Aorta (tissue), 5 donors: ENCODE results near the gene PRR5. TPM values are rescaled to one million over a fixed set of nuclear protein-coding genes. Genes with fewer than 3 reads are reported as not detected.
A peak's percentile ranks its signal among the peaks of the same experiment; 100 is the strongest.
"Not testable (repeated sequence)": the region's sequence is repeated elsewhere in the genome, so short reads cannot be mapped to it uniquely, and the experiment has no call there.

Experiments
- ATAC-seq: fragments of 200-7000 bp; cut with Tn5 transposase; one replicate; pipeline ENCODE4 v1.9.1; 2022; ENCODE audit warnings: moderate library complexity; ENCODE audit not compliant: low FRiP score
- DNase-seq, 2 donors: peaks; one replicate each; pipeline ENCODE4 v3.0.0-alpha.2; 2020
- H3K27ac ChIP-seq, 2 donors: one replicate each; pipeline ENCODE4 v1.5.1; 2013; ENCODE audit warnings: low read length in 2 of 2, mild to moderate bottlenecking in 2 of 2, moderate library complexity in 2 of 2, control low read depth in 1 of 2, inconsistent platforms in 1 of 2, low read depth in 1 of 2
- H3K27me3 ChIP-seq, 2 donors: one replicate each; pipeline ENCODE4 v1.6.1; 2013; ENCODE audit warnings: control low read depth in 1 of 2, low read length in 1 of 2, mild to moderate bottlenecking in 1 of 2, moderate library complexity in 1 of 2; ENCODE audit not compliant: insufficient read depth in 2 of 2, control insufficient read depth in 1 of 2
- H3K36me3 ChIP-seq, 2 donors: one replicate each; pipeline ENCODE4 v1.6.1; 2013; ENCODE audit warnings: control low read depth in 1 of 2, low read length in 1 of 2, mild to moderate bottlenecking in 1 of 2; ENCODE audit not compliant: insufficient read depth in 2 of 2, control insufficient read depth in 1 of 2
- H3K4me1 ChIP-seq, 2 donors: one replicate each; pipeline ENCODE4 v1.6.1; 2013; ENCODE audit warnings: low read length in 2 of 2, control low read depth in 1 of 2, mild to moderate bottlenecking in 1 of 2, moderate library complexity in 1 of 2; ENCODE audit not compliant: insufficient read depth in 2 of 2, control insufficient read depth in 1 of 2
- H3K4me3 ChIP-seq, 2 donors: one replicate each; pipeline ENCODE4 v1.5.1; 2013; ENCODE audit warnings: low read length in 2 of 2, control low read depth in 1 of 2, mild to moderate bottlenecking in 1 of 2
- H3K9me3 ChIP-seq: one replicate; pipeline ENCODE4 v1.6.1; 2013; ENCODE audit warnings: mild to moderate bottlenecking, low read length; ENCODE audit not compliant: control insufficient read depth
- WGBS, 2 donors: extraction: QIAGEN DNeasy Blood & Tissue Kit; methylation state at CpG; one replicate each; pipeline ENCODE4 v1.1.7; 2013; 5-methylcytosine and 5-hydroxymethylcytosine counted together
- intact Hi-C, 2 donors: fragments of 100-400 bp; cut with DNase I; formaldehyde crosslinking; loops; one replicate each; pipeline versions ENCODE4 v1.14.2 to v1.15.0; 2022
- long read RNA-seq, 2 donors: library from polyadenylated mRNA; unstranded; transcript quantifications; one replicate each; pipeline ENCODE4 v2.0.0, GENCODE V29; 2020 to 2021
- polyA plus RNA-seq, 2 donors: library from polyadenylated mRNA; stranded (reverse); fragments of 200-250 nt; gene quantifications; one replicate each; pipeline ENCODE4 v1.2.3, GENCODE V29; 2013
- total RNA-seq, 2 donors: library from RNA; stranded (reverse); fragmentation: NEBNext Ultra II Directional; extraction: Animal tissue kit (Norgen Biotek cat#: 25700); gene quantifications; one replicate each; pipeline ENCODE4 v1.2.1, GENCODE V29; 2021
- donor health status: healthy with polysubstance abuse.
- donor health status: Bipolar disorder and iron deficiency.
- donor health status: DM: no; HTN: no; CAD: no.
- donor health status: DM: no; HTN: no; CAD: no.
- donor health status: DM: yes; HTN: yes; CAD: no.

PRR5 gene
- total RNA-seq = 10 to 100 TPM in 1 of 2 donors, 1 to 10 TPM in 1; 9.9 to 15.3 TPM
- polyA plus RNA-seq = 1 to 10 TPM; 1.3 to 9.9 TPM
- long read RNA-seq, donor 1, transcript PRR5-216 (9 exons, 1,843 nt) = major isoform, 9 of 23 reads
- long read RNA-seq, donor 1, partial matches to known transcripts = 0 of 23 reads
- long read RNA-seq, donor 1, other reads (novel, unspliced or antisense) = 7 of 23 reads
- long read RNA-seq, donor 2, transcript PRR5-216 (9 exons, 1,843 nt) = major isoform, 7 of 18 reads
- long read RNA-seq, donor 2, partial matches to known transcripts = 0 of 18 reads
- long read RNA-seq, donor 2, other reads (novel, unspliced or antisense) = 5 of 18 reads

GRCh38 chr22:44701824-44702478 is at the start of gene PRR5:
Gene PRR5, plus strand, starts transcription at chr22:44702204. Its CDS starts 271 bp downstream, at chr22:44702475.
- intact Hi-C loops = no loop called here
- Histone ChIP-seq H3K4me1 (no peaks in the 10 kb centered on the region), H3K36me3 (no peaks in the 10 kb centered on the region), H3K27me3 (no peaks in the 10 kb centered on the region), H3K9me3 (no peaks in the 10 kb centered on the region), H3K27ac (no peak within 1 kb of the TSS), H3K4me3 (peak within 1 kb of the TSS in 1 of 2 donors; percentile 8)
- 4 to 5% methylated on average over 47 to 88 of the region's 88 CpGs for WGBS, 2 donors
- peak; percentile 87 for DNase-seq
- ATAC-seq = peak; percentile 85

- ATAC-seq, intact Hi-C loops, H3K27me3 ChIP-seq, H3K27ac ChIP-seq, DNase-seq, H3K36me3 ChIP-seq, H3K4me1 ChIP-seq, H3K9me3 ChIP-seq, H3K4me3 ChIP-seq: not testable (repeated sequence)
- WGBS, 2 donors = 89% methylated on average over 1 of the region's 1 CpG
Measured at GRCh38 chr22:44652866-44653265, 49.1 kb upstream of the PRR5 start.

- ATAC-seq (no peak), DNase-seq (peak in 1 of 2 donors; percentile 68)
- Histone ChIP-seq H3K4me3 (no peak overlapping the region), H3K27me3 (no peaks in the 10 kb centered on the region), H3K4me1 (no peaks in the 10 kb centered on the region), H3K27ac (no peak overlapping the region), H3K9me3 (no peaks in the 10 kb centered on the region), H3K36me3 (no peaks in the 10 kb centered on the region)
- WGBS, 2 donors = 1 to 5% methylated on average over 14 of the region's 14 CpGs
- intact Hi-C loops = no loop called here
Measured at GRCh38 chr22:44658311-44658953, 43.6 kb upstream of the PRR5 start.

GRCh38 chr22:44659140-44659539 is 42.9 kb upstream of the PRR5 start:
- intact Hi-C loops = no loop called here
- ATAC-seq = peak; percentile 23
- Histone ChIP-seq H3K36me3 (no peaks in the 10 kb centered on the region), H3K9me3 (no peaks in the 10 kb centered on the region), H3K27me3 (no peaks in the 10 kb centered on the region), H3K4me1 (no peaks in the 10 kb centered on the region), H3K27ac (no peak overlapping the region), H3K4me3 (no peak overlapping the region)
- 7 to 12% methylated on average over 6 of the region's 6 CpGs for WGBS, 2 donors
- peak in 1 of 2 donors; percentile 68 for DNase-seq

- H3K9me3 ChIP-seq = no peaks in the 10 kb centered on the region
- no peak overlapping the region for H3K27ac ChIP-seq
- no peaks in the 10 kb centered on the region for H3K36me3 ChIP-seq
- intact Hi-C loops = no loop called here
- DNase-seq (peak; percentile 36 to 62), ATAC-seq (no peak)
- no peaks in the 10 kb centered on the region for H3K4me1 ChIP-seq
- 81 to 87% methylated on average over 23 of the region's 23 CpGs for WGBS, 2 donors
- no peak overlapping the region for H3K4me3 ChIP-seq
- H3K27me3 ChIP-seq = no peaks in the 10 kb centered on the region
Measured at GRCh38 chr22:44660051-44660830, 41.8 kb upstream of the PRR5 start.

GRCh38 chr22:44661070-44661469 is 40.9 kb upstream of the PRR5 start:
- 44 to 63% methylated on average over 9 to 14 of the region's 14 CpGs for WGBS, 2 donors
- no peaks in the 10 kb centered on the region for H3K4me1 ChIP-seq
- no peak overlapping the region for H3K4me3 ChIP-seq
- intact Hi-C loops = no loop called here
- H3K27ac ChIP-seq = no peak overlapping the region
- ATAC-seq (no peak), DNase-seq (peak in 1 of 2 donors; percentile 64)
- no peaks in the 10 kb centered on the region for H3K27me3 ChIP-seq
- H3K36me3 ChIP-seq = no peaks in the 10 kb centered on the region
- no peaks in the 10 kb centered on the region for H3K9me3 ChIP-seq

- no peak for ATAC-seq
- intact Hi-C loops = no loop called here
- 76 to 78% methylated on average over 14 of the region's 14 CpGs for WGBS, 2 donors
- no peak for DNase-seq
- Histone ChIP-seq H3K4me1 (no peaks in the 10 kb centered on the region), H3K27me3 (no peaks in the 10 kb centered on the region), H3K36me3 (no peaks in the 10 kb centered on the region), H3K9me3 (no peaks in the 10 kb centered on the region), H3K27ac (no peak overlapping the region), H3K4me3 (no peak overlapping the region)
Measured at GRCh38 chr22:44661659-44662569, 40.1 kb upstream of the PRR5 start.
